ENCODE data around the gene CALB2.

CALB2 gene

DNA sequence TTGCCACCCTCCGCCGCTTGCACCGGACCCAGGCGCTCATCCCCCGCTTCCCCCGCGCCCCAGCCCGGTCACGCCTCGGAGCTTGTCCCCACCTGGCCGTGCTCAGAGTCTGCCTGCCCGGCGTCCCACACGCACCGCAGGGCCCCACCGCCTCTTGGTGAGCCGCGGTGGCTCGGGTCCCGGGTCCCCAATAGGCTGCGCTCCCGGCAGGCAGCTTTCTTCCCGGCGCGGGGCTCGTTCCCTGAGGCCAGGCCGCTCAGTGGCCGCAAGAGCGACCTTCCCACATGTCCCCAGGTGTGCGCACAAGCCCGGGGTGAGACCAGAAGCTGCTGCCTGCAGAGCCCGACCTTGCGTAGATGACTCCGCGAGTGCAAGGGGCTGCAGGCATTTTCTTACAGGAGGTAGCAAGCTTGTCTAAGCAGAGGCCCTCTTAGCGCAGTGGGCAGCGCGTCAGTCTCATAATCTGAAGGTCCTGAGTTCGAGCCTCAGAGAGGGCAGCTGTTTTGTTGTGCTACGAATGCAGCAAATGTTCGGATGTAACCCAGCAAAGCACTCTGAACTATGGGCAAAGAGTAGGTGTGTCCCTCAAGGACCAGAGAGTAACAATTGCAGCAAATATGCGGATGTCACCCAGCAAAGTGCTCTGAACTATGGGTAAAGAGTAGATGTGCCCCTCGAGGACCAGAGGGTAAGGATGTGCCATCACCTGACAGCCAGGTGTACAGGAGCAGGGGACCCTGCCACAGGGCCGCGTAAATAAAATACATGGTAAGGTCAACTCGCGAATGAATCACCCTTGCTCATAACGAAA lies 67.8 kb downstream of the CALB2 start:
- DNase-seq (ENCODE audit: low read depth, low spot score) = peak; percentile 15

DNA sequence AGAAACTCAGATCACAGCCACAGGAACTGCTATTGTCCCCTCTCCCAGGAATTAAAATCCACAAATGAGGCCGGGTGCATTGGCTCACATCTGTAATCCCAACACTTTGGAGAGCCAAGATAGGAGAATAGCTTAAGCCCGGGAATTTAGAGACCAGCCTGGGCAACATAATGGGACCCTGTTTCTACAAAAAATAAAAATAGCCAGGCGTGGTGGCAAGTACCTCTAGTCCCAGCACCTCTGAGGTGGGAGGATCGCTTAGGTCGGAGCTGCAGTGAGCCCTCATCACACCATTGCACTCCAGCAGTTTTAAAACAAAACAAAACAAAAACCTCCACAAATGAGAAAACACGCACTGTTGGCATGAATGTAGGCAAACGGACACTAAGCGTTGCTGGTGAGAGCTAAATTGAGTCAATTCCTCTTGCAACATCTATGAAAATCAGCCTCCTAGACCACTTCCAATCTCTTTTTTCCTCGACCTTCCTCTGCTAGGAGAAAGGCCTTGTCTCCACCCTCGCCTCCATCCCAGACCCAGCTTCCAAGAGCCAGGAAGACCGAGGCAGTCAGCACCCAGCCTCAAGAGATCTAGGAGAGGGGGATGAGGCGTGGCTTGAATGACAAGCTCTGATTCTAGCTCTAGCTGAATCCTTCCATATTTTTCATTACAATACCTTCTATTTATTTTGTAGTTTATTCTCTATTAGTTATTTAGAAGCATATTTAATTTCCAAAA lies 68.5 kb downstream of the CALB2 start:
- DNase-seq (ENCODE audit: low read depth, low spot score) = no peak

DNA sequence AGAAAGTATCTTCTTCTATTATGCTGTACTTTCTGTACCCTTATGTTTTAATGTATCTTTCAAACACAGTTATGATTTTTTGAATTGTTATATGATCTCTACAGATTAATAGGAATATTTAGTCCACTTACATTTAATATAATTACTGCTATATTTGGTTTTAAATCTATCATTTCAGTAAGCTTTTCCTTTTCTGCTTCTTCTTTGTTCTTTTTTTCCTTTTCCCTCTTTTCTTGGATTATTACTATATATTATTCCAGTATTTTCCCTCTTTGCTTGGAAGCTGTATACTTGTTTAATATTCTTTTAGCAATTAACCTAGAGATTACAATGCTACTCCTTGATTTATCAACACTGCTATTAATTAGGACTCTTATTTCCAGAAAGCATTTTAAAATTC lies 69.9 kb downstream of the CALB2 start:
- DNase-seq (ENCODE audit: low read depth, low spot score) = no peak

DNA sequence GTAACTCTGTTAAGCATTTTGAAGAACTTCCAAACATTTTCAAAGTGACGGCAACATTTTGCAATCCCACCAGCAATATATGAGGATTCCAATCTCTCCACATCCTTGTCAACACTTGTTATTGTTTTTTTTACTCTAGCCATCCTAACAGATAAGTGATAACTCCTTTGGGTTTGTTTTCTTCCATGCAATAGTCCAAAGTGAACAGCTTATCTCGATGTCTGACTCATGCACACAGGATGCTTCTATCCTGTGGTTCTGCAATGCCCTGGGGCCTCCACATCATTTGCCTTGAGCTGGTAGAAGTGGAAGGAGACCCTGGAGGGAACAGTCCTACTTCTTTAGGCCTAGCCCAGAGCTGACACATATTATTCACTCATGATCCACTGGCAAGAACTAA lies 70.4 kb downstream of the CALB2 start:
- DNase-seq (ENCODE audit: low read depth, low spot score) = no peak

DNA sequence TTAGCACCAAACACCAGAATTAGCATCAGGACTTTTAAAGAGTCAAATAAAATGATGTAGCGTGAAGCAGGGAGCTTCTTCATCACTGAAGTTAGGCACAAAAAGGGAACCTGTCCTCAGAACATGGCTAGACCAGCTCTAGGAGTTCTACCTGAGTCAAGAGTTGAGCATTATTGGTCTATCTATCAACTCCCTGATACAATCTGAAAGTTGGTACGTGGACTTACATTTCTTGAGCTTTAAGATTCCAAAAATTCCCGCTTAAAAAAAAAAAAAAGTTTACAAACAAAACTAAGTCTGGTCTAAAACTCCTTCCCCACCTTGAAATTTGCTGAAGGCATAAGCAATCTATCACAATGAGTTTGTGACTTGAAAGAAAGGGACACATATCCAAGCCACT lies 71.1 kb downstream of the CALB2 start:
- no peak for DNase-seq (ENCODE audit: low read depth, low spot score)

DNA sequence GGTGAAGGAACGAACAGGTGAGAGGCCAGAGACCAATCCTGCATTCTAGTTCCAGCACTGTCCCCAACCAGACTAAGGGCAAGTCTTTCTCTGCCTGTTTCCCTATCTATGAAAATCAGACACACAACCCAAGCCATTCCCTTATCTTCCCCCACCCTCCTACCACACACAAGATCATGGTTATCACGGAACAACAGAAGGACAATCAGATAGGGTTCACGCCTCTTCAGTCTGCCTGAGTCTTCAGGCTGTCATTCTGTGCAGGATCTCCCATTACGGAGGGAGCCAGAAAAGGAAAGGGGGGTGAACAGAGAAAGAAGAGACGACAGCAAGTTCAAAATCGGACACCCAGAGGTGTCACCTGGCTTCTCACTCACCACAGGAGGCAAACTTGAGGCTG lies 72.2 kb downstream of the CALB2 start:
- no peak for DNase-seq (ENCODE audit: low read depth, low spot score)

DNA sequence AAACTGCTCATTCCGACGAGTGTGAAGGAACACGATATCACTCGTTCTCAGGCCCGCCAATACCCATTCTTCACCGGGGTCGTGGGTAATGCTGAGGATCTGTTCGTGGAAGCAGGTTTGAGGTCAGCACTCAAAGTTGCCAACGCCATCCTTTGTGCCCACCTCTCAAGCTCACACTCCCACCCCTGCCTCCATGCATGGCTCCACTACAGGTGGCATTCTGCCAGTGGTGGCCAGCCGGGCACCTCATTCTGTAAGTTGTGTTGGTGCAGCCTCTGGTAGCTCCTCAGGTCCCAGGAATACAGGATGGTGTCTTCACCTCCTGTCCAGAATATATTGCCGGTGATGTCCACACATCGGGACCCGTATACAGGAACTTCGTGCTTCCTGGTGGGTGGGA lies 72.7 kb downstream of the CALB2 start:
- no peak for DNase-seq (ENCODE audit: low read depth, low spot score)

DNA sequence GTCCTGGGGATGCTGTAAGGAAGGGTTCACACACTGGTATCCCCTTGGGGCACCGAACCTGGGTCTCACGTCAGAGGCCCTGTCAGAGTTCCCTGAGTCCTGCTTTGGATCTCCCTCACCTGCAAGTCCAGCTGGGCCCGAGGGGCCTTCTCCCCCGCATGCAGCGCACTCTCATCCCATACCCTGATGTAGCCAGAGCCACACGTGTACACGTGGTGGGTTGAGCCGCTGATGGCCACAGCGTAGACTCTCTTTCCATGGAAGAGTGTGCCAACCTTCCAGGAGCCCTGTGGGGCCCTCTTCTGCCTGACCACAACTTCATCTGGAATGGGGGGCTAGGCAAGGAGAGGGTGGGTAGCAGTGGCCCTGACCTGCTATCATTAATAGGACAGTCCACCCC lies 73.5 kb downstream of the CALB2 start:
- DNase-seq (ENCODE audit: low read depth, low spot score) = no peak

DNA sequence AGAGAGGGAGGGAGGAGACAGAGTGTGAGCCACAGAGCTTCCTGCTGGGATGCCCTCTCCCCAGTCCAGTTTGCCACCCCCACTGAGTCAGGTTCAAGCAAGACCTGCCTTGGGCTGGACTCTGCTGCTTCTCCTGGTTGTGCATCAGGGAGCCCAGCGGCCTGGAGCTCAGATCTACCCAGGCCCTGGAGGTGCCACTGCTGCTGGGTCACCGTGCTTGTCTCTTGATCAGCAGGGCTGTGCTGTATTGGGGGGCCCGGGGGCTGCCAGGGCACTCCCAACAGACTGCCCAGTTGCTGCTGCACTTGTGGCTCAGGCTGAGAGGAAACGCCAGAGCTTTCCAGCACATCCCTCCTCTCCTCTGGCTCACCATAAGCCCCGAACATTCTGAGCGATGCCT lies 74.4 kb downstream of the CALB2 start:
- no peak for DNase-seq (ENCODE audit: low read depth, low spot score)

DNA sequence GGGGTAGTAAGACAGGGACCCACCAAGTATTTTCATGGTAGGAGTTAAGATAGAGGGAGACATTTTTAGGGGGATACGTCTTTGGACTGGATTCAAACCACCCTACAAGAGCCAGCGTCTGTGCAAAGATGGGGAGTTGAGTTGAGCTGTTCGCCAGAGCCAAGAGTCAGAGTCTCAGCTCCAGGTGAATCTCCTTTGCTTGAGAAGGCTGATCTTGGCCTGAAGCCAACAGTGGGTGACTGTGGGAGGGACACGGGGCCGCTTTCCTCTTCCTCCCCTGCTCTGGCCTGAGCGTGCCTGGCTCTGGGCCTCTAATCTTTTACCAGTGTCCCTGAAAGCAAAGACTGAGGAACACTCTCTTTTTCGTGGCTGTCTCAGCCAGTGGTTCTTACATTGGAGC lies 78.0 kb downstream of the CALB2 start:
- no peak for DNase-seq (ENCODE audit: low read depth, low spot score)

DNA sequence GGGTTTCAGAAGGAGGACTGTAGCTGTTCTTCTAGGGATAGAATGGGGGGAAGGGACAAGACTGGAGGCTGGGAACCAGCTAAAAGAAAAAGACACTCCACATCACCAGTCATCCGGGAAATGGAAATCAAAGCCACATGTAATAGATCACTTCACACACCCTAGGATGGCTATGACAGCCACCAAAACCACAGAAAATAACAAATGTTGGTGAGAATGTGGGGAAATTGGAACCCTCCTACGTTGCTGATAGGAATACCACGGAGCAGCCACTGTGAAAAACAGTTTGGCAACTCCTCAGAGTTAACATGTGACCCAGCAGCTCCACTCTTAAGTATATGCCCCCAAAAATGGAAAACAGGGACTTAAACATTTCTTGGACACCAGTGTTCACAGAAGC lies 81.0 kb downstream of the CALB2 start:
- no peak for DNase-seq (ENCODE audit: low read depth, low spot score)

Measured in smooth muscle cell of the brain vasculature (primary cell).